ENCODE data around the gene POP7.

DNA sequence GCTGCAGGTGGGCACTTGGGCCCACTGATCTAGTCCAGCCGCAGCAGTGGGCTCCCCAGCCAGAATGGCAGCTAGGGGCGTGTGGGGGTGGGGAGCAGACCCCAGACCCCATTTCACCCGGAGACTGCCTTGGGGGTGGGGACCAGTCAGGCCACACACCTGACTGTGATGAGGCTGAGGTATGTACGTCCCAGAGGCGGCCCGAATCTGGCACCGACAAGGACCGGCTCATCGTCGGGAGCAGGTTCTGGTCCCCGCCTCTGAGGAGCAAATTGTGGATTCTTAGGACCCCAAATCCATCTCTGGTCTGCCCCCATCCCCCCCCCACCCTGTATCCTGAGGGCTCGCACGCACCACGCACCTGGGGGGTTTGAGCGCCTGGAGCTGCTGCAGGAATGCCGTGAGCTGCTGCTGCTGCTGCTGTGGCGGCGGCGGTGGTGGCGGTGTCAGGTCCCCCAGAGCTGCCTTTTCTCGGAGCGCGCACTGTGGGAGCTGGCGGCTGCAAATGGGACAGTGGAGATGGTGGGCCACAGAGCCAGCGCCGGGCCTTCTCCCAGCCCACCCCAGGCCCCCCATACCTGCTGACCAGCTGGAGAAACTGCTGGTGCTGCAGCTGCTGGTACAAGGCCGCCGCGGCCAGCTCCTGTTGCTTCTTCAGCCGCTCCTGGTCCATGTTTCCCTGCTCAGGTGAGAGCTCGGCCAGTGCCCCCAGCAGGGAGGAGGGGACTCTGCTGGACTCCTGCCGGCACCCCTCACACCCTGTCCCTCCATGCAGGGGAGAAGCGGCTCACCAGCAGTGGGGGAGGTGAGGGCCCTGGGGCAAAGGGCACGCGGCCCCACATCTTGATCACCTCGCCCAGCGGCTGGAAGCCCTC is 22.0 kb upstream of the POP7 start:
- TF ChIP-seq, protein P1, sequence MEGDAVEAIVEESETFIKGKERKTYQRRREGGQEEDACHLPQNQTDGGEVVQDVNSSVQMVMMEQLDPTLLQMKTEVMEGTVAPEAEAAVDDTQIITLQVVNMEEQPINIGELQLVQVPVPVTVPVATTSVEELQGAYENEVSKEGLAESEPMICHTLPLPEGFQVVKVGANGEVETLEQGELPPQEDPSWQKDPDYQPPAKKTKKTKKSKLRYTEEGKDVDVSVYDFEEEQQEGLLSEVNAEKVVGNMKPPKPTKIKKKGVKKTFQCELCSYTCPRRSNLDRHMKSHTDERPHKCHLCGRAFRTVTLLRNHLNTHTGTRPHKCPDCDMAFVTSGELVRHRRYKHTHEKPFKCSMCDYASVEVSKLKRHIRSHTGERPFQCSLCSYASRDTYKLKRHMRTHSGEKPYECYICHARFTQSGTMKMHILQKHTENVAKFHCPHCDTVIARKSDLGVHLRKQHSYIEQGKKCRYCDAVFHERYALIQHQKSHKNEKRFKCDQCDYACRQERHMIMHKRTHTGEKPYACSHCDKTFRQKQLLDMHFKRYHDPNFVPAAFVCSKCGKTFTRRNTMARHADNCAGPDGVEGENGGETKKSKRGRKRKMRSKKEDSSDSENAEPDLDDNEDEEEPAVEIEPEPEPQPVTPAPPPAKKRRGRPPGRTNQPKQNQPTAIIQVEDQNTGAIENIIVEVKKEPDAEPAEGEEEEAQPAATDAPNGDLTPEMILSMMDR (IDR thresholded peaks at IDR 0.05; ENCODE audit: insufficient read depth, low read length, poor library complexity, severe bottlenecking): no peak
- no peak for TF ChIP-seq EZH2phosphoT487 (conservative IDR thresholded peaks at IDR 0.05; ENCODE audit: low read length)
